Ascending aorta (tissue), 2 donors: ENCODE results near the gene KRTAP2-4. TPM values are rescaled to one million over a fixed set of nuclear protein-coding genes. Genes with fewer than 3 reads are reported as not detected.
"Not testable (repeated sequence)": the region's sequence is repeated elsewhere in the genome, so short reads cannot be mapped to it uniquely, and the experiment has no call there.

Experiments used
- DNase-seq, 2 donors: peaks; one replicate each; pipeline ENCODE4 v3.0.0-alpha.2; 2019; ENCODE audit warnings: low spot score in 2 of 2
- H3K27ac ChIP-seq, 2 donors: fragments of 200-600 bp; sonication (generic); one replicate each; pipeline ENCODE4 v1.5.1; 2016 to 2017; ENCODE audit warnings: mild to moderate bottlenecking in 1 of 2
- H3K27me3 ChIP-seq: fragments of 200-600 bp; sonication (generic); one replicate; pipeline ENCODE4 v1.5.1; 2017
- H3K36me3 ChIP-seq, 2 donors: fragments of 200-600 bp; sonication (generic); one replicate each; pipeline ENCODE4 v1.5.1; 2016
- H3K4me1 ChIP-seq, 2 donors: fragments of 200-600 bp; sonication (generic); one replicate each; pipeline ENCODE4 v1.5.1; 2016 to 2017; ENCODE audit warnings: mild to moderate bottlenecking in 1 of 2
- H3K4me3 ChIP-seq, 2 donors: fragments of 200-600 bp; sonication (generic); one replicate each; pipeline ENCODE4 v1.5.1; 2016 to 2017; ENCODE audit warnings: mild to moderate bottlenecking in 1 of 2
- H3K9me3 ChIP-seq, 2 donors: fragments of 200-600 bp; sonication (generic); one replicate each; pipeline ENCODE4 v1.5.1; 2016
- intact Hi-C: fragments of 100-400 bp; cut with DNase I; formaldehyde crosslinking; loops from one replicate; pipeline ENCODE4 v1.15.1; 2023
- total RNA-seq: library from RNA; depleted of rRNA; stranded (reverse); fragments of >200 nt; gene quantifications from one replicate; pipeline ENCODE4 v1.1.0, GENCODE V29; 2016
- TF ChIP-seq, protein P1 (sequence below), 3 experiments: fragments of 200-600 bp in 2 of 3; fragments of 450-650 bp in 1 of 3; sonication (generic) in 2 of 3; IDR thresholded peaks; one replicate each; pipeline ENCODE4 v1.5.1; 2016 to 2019; ENCODE audit warnings: antibody characterized with exemption in 3 of 3, mild to moderate bottlenecking in 1 of 3, moderate library complexity in 1 of 3

Gene KRTAP2-4
- total RNA-seq, 1 donor from 2014 or later, result not detected

DNA sequence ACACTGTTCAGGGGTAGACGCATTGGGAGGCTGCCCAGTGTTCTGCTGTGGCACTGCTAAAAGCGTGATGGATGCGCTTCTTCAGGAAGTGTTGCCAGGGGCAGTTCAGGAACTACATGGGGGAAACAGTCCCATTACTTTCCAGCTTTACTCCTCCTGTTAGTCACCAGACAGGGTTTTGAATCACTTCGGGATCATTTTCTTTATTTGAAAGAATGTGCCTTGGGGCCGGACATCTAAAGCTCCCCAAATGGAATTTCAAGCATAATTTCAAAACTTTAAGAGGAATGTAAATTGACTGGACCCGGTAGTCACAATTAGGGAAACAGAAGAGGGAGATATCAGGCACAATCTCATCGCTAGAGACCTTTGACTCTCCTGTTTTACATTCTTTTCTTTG is 17.2 kb downstream of the KRTAP2-4 start:
- Histone ChIP-seq H3K9me3 (peaks cover 0 to 3% of the 10 kb centered on the region in 2 donors), H3K27ac (no peak overlapping the region), H3K36me3 (no peaks in the 10 kb centered on the region), H3K4me3 (no peak overlapping the region), H3K27me3 (no peaks in the 10 kb centered on the region), H3K4me1 (no peaks in the 10 kb centered on the region)
- TF ChIP-seq, protein P1, sequence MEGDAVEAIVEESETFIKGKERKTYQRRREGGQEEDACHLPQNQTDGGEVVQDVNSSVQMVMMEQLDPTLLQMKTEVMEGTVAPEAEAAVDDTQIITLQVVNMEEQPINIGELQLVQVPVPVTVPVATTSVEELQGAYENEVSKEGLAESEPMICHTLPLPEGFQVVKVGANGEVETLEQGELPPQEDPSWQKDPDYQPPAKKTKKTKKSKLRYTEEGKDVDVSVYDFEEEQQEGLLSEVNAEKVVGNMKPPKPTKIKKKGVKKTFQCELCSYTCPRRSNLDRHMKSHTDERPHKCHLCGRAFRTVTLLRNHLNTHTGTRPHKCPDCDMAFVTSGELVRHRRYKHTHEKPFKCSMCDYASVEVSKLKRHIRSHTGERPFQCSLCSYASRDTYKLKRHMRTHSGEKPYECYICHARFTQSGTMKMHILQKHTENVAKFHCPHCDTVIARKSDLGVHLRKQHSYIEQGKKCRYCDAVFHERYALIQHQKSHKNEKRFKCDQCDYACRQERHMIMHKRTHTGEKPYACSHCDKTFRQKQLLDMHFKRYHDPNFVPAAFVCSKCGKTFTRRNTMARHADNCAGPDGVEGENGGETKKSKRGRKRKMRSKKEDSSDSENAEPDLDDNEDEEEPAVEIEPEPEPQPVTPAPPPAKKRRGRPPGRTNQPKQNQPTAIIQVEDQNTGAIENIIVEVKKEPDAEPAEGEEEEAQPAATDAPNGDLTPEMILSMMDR (IDR thresholded peaks at IDR 0.05), result no peak
- intact Hi-C loops, result no loop called here
- no peak for DNase-seq

DNA sequence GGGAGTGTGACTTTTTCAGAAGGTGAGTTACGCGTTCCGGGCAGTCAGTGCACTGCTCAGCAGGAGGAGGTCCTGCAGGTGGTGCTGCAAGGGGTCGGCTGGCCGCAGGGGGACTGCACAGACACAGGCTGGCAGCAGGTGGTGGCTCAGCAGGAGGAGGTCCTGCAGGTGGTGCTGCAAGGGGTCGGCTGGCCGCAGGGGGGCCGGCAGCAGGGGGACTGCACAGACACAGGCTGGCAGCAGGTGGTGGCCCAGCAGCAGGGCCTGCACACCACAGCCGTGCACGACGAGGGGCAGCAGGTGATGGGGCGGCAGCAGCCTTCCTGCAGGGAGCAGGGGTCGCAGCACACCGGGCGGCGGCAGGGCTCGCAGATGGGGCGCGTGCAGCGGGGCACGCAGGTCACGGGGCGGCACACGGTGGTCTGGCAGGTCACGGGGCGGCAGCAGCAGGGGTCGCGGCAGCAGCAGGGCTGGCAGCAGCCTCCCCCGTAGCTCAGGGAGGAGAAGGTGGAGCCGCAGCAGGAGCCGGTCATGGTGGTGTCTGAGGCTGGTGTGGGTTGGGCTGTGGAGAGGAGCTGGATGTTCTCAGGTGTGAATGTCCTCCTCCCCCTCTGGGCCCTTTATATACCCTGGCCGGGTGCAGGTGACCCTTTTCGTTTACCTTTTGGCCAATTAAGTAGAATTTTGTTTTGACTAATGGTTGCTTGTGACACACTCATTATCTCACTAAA is 18.8 kb downstream of the KRTAP2-4 start, which contains the start of gene KRTAP2-1:
Gene KRTAP2-1 (minus strand): TSS at position 582 of the 731 bp plus-strand sequence. CDS start 49 bp downstream, at position 533.
- H3K27ac ChIP-seq, H3K27me3 ChIP-seq, H3K36me3 ChIP-seq, H3K4me3 ChIP-seq, intact Hi-C loops, H3K4me1 ChIP-seq, DNase-seq, H3K9me3 ChIP-seq: not testable (repeated sequence)

DNA sequence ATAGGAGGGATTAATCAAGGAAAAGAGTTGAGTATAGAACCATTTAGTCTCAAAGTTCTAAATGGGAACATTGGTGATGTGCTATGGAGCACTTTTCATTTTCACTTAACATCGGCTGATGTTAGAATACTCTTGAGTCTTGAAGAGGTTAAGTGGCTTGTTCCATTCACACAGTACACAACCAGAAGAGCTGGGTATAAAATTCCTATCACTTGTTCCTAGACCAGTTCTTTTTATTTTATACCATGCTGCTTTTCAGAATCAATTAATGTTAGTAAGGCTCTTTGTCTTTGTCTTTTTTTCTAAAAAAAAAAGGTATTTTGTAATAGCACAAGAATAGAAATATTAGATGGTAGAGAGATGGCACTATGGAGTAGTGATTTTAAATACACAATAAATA is 22.7 kb downstream of the KRTAP2-4 start:
- no peak overlapping the region for H3K27ac ChIP-seq
- TF ChIP-seq, protein P1 (IDR thresholded peaks at IDR 0.05), result no peak
- H3K9me3 ChIP-seq, result no peaks in the 10 kb centered on the region
- intact Hi-C loops, result no loop called here
- H3K36me3 ChIP-seq, result no peaks in the 10 kb centered on the region
- no peak for DNase-seq
- no peaks in the 10 kb centered on the region for H3K27me3 ChIP-seq
- H3K4me3 ChIP-seq, result no peak overlapping the region
- H3K4me1 ChIP-seq, result no peaks in the 10 kb centered on the region

DNA sequence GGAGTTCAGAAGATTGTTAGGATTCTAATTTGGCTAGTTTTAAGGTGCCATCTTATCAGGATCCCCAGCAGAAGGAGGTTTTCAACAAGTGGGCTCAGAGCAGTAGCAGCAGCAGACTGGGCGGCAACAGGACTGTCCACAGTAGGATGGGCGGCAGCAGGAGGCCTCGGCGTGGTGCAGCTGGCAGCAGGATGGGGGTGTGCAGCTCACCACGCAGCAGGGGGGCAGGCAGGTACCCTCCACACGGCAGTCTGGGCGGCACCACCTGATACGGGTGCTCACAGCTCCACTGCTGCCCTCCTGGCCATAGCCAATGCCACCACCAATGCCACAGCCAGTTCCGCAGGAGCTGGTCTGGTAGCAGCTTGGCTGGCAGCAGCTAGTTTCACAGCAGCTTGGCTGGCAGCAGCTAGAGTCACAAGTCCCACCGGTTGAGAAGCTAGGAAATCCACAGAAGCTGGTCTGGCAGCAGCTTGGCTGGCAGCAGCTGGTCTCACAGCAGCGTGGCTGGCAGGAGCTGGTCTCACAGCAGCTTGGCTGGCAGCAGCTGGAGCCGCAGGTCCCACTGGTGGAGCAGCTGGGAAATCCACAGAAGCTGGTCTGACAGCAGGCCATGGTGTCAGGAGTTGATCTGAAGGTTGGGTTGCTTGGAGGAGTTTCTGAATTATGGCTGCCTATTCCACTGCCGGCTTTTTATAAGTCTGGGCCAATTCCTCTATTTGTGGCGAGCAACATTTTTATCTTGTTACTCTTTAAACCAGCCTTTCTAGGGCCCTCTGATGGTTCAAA is 24.7 kb downstream of the KRTAP2-4 start, which contains the start of gene KRTAP1-1:
Gene KRTAP1-1 (minus strand): TSS at position 668 of the 789 bp plus-strand sequence. CDS start 53 bp downstream, at position 615.
- H3K4me1 ChIP-seq, H3K27ac ChIP-seq, intact Hi-C loops, H3K36me3 ChIP-seq, H3K9me3 ChIP-seq, DNase-seq, H3K27me3 ChIP-seq, H3K4me3 ChIP-seq: not testable (repeated sequence)

DNA sequence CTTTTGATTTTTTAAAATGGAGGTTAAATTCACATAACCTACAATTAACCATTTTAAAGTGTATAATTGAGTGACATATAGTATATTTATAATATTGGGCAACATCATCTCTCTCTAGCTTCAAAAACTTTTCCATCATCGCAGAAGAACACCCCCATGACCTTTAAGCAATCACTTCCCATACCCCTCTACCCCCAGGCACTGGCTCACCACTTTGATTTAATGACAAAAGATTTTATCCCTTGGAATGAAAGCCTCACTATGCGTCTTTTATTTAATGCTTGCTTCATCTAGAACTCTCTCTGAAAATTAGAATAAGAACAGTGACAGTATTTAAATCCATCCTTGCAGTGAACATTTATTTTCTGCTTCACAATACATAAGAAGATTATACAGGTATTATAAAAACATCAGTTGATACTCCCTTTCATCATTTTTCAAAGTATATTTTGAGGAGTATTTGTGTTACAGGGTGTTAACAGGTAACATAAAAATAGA is 27.8 kb downstream of the KRTAP2-4 start:
- Histone ChIP-seq H3K27ac (no peak overlapping the region), H3K9me3 (no peaks in the 10 kb centered on the region), H3K4me3 (no peak overlapping the region), H3K4me1 (no peaks in the 10 kb centered on the region), H3K27me3 (no peaks in the 10 kb centered on the region), H3K36me3 (no peaks in the 10 kb centered on the region)
- DNase-seq, result no peak
- TF ChIP-seq, protein P1 (IDR thresholded peaks at IDR 0.05), result no peak
- intact Hi-C loops, result no loop called here

DNA sequence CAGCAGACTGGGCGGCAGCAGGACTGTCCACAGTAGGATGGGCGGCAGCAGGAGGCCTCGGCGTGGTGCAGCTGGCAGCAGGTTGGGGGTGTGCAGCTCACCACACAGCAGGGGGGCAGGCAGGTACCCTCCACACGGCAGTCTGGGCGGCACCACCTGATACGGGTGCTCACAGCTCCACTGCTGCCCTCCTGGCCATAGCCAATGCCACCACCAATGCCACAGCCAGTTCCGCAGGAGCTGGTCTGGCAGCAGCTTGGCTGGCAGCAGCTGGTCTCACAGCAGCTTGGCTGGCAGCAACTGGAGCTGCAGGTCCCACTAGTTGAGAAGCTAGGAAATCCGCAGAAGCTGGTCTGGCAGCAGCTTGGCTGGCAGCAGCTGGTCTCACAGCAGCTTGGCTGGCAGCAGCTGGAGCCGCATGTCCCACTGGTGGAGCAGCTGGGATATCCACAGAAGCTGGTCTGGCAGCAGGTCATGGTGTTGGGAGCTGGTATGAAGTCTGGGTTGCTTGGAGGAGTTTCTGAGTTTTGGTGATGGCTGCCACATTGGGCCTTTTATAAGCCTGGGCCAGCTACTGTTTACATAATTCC is 31.2 kb downstream of the KRTAP2-4 start, which contains the start of gene KRTAP1-3:
Gene KRTAP1-3 (minus strand): TSS at position 529 of the 590 bp plus-strand sequence. CDS start 53 bp downstream, at position 476.
- H3K27me3 ChIP-seq, H3K4me1 ChIP-seq, H3K27ac ChIP-seq, H3K36me3 ChIP-seq, DNase-seq, H3K9me3 ChIP-seq, intact Hi-C loops, H3K4me3 ChIP-seq: not testable (repeated sequence)
